Measurements from ENCODE around the gene KAZN.

Gene KAZN

DNA sequence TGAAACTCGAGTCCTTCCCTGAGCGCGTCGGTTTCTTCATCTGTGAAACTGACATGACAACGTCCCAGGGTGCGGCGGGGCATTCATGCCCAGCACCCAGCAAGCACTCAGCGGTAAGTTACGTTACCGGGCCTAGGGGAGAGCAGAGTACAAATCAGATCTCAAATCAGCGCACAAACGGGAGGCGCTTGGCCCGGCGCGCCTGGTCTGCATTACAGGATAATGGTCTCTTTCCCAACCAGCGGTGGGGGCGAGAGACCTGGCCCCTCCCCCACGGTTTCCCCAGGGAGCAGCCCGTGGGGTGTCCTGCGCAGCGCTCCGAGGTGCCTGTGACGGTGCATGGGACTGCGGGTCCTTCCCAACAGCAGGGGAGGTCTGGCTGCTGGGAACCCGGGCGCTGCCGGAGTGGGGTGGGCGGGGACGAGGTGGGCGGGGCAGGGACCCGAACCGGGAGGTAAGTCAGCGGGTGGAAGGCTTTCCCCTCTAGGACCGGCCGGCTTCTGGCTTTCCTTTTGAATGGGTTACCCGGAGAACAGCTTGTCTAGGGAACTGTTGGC is 556.1 kb downstream of the KAZN start:
- DNase-seq, result no peak

- no peak for DNase-seq
Observed at GRCh38 chr1:15155191-15155590, 556.7 kb downstream of the KAZN start.

DNA sequence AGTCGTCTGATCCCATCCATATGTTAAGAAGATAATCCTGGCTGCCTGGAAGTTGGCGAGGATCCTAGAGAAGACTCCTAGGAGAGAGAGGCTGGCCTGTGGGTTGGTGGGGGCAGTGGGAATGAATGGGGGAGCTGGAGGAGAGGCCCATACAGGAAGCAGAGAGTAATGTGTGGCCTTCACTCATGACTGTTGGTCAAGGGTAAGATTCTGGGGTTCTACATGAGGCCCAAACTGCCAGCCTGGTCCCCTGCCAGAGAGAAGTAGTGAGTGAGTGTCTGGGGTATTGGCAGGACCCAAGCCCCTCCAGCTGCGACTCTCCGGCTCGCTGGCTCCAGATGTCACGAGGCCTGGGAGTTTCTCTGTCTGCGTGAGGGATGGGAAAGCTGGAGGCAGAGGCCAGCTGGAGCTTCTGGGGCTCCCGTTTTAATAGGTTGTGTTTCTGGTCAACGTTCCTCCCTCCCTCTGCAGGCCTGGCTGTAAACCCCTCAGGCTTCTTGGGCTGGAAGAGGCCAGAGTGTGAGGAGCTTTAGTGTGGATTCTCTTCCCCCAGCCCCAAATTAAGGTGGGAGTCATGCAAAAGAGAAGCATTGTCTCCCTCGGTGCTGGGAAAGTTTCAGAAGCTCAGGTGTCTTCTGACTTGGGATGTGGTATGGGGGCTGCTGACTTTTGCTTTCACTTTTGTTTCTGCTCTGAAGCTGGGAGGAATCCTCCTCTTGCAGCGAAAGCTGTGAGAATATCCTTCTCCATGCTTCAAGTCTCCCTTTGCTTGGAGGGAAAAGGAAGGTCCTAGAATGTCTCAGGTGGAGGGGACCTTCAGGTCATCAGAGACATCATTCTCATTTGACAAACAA is 557.6 kb downstream of the KAZN start:
- no peak for DNase-seq

- DNase-seq, result no peak
Observed at GRCh38 chr1:15156807-15157380, 558.4 kb downstream of the KAZN start.

GRCh38 chr1:15157524-15158399 is 559.3 kb downstream of the KAZN start:
- no peak for DNase-seq

GRCh38 chr1:15158506-15159165 is 560.2 kb downstream of the KAZN start:
- DNase-seq, result no peak

DNA sequence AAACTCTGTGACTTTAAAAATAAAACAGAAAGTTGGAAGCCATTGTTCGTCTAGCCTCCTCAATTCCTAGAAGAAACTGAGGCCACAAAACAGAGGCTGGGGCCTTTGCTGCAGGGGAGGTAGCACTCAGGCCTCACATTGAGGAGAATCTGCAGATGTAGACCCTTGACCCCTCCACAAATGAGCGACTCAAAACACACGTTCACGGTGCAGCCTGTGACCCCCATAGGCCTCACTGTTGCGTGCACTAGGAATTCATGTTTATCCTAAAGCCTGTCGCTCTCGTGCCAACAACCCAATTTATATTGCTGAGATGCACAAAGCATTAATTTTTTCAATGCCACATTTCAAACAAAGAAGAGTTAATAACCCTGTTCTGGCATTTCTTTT is 560.7 kb downstream of the KAZN start:
- no peak for DNase-seq

GRCh38 chr1:15160626-15161025 is 562.1 kb downstream of the KAZN start:
- DNase-seq, result no peak

GRCh38 chr1:15167386-15167785 is 568.9 kb downstream of the KAZN start:
- DNase-seq, result no peak

All from effector CD4-positive, alpha-beta T cell (primary cell).